HepG2 (cell line): ENCODE data around the gene ARHGAP35. TPM values are rescaled to one million over a fixed set of nuclear protein-coding genes. Genes with fewer than 3 reads are reported as not detected.

Experiments
- ATAC-seq: fragments of 200-7000 bp; cut with Tn5 transposase; 3 replicates; pipeline ENCODE4 v1.9.1; 2020; ENCODE audit warnings: mild to moderate bottlenecking, moderate library complexity
- BruUV-seq: library from RNA; stranded (reverse); fragments of 400-500 nt; replicated peaks from 2 replicates; lab custom pipeline; 2021; lab: Mats Ljungman, UMichigan
- CTCF ChIA-PET: fragments of 300-600 bp; formaldehyde crosslinking; extraction: SDS; loops from one replicate; lab custom pipeline; 2021; ENCODE audit warnings: low total read pairs, inconsistent platforms, low intra/inter-chr PET ratio; lab: Yijun Ruan, JAX
- POLR2A ChIA-PET: fragments of 350-600 bp; sonication (Branson Sonifier 250); formaldehyde crosslinking; loops from one replicate; lab custom pipeline; 2020; ENCODE audit warnings: antibody characterized with exemption, inconsistent platforms; lab: Yijun Ruan, JAX
- DNase-seq: peaks from one replicate; pipeline ENCODE4 v3.0.0-alpha.2; 2015; ENCODE audit warnings: low spot score
- FAIRE-seq: peaks from 3 replicates; lab custom pipeline; 2011; peaks lifted over from hg19 to GRCh38; lab: Jason Lieb, UNC
- H2AFZ ChIP-seq: one replicate; pipeline ENCODE4 v1.6.1; 2011; ENCODE audit warnings: low read length, inconsistent platforms
- H3K27ac ChIP-seq: fragments of 300-600 bp; 3 replicates; pipeline ENCODE4 v1.8.0; 2011; ENCODE audit warnings: mixed run types, mild to moderate bottlenecking, mixed read lengths, low read length, inconsistent platforms; ENCODE audit not compliant: insufficient read depth; ENCODE audit errors: extremely low read length
- H3K27me3 ChIP-seq, 2 experiments: fragments of 200-600 bp in 1 of 2; 2 replicates in 1 of 2; 3 replicates in 1 of 2; pipeline versions ENCODE4 v1.6.0 to v1.8.0; 2011; ENCODE audit warnings: low read length in 2 of 2, mild to moderate bottlenecking in 2 of 2, moderate library complexity in 2 of 2, inconsistent platforms in 1 of 2; ENCODE audit not compliant: insufficient read depth in 2 of 2, control insufficient read depth in 1 of 2
- H3K36me3 ChIP-seq, 2 experiments: fragments of 200-600 bp in 1 of 2; replicated peaks in 1 of 2; 2 replicates in 1 of 2; 3 replicates in 1 of 2; pipeline versions ENCODE4 v1.5.1 to v1.8.0; 2011; ENCODE audit warnings: low read length in 2 of 2, inconsistent platforms in 1 of 2; ENCODE audit not compliant: insufficient read depth in 2 of 2, control insufficient read depth in 1 of 2
- H3K4me1 ChIP-seq: 2 replicates; pipeline ENCODE4 v1.5.1; 2012; ENCODE audit warnings: low read length, inconsistent platforms; ENCODE audit not compliant: insufficient read depth
- H3K4me2 ChIP-seq: 2 replicates; pipeline ENCODE4 v1.6.0; 2011; ENCODE audit warnings: low read depth, low read length, inconsistent platforms
- H3K4me3 ChIP-seq, 3 experiments: fragments of 200-600 bp in 1 of 3; sonication (generic), shearing (Covaris generic) in 1 of 3; replicated peaks in 1 of 3; 2 replicates each; pipeline ENCODE4 v1.5.1; 2011 to 2016; ENCODE audit warnings: low read length in 3 of 3, inconsistent platforms in 2 of 3, low read depth in 2 of 3, mild to moderate bottlenecking in 2 of 3, control low read depth in 1 of 3, mixed read lengths in 1 of 3; ENCODE audit not compliant: insufficient read depth in 1 of 3
- H3K79me2 ChIP-seq: one replicate; pipeline ENCODE4 v1.6.1; 2011; ENCODE audit warnings: low read length, inconsistent platforms; ENCODE audit not compliant: insufficient read depth
- H3K9ac ChIP-seq: 2 replicates; pipeline ENCODE4 v1.6.0; 2011; ENCODE audit warnings: mild to moderate bottlenecking, low read depth, low read length, inconsistent platforms; ENCODE audit not compliant: insufficient read depth
- H3K9me3 ChIP-seq: 2 replicates; pipeline ENCODE4 v1.5.1; 2012; ENCODE audit warnings: mild to moderate bottlenecking, low read length
- H4K20me1 ChIP-seq: 2 replicates; pipeline ENCODE4 v1.6.0; 2011; ENCODE audit warnings: inconsistent platforms, mild to moderate bottlenecking, low read length, moderate library complexity; ENCODE audit not compliant: insufficient read depth
- DNMT1 ChIP-seq: sonication (generic); formaldehyde crosslinking; IDR thresholded peaks from 2 replicates; pipeline ENCODE4 v1.5.1; 2020; ENCODE audit warnings: mild to moderate bottlenecking, missing genetic modification reagents
- GABPA ChIP-seq, 2 experiments: IDR thresholded peaks; 2 replicates each; pipeline ENCODE4 v1.6.1; 2011 to 2016; ENCODE audit warnings: low read depth in 2 of 2, low read length in 1 of 2, missing biosample characterization in 1 of 2, missing genetic modification characterization in 1 of 2
- HNRNPLL ChIP-seq: fragments of 200-400 bp; formaldehyde crosslinking; IDR thresholded peaks from 2 replicates; pipeline ENCODE4 v1.6.1; 2017; ENCODE audit warnings: mild to moderate bottlenecking, low read depth, low read length; ENCODE audit not compliant: poor library complexity, severe bottlenecking
- KDM3A ChIP-seq: IDR thresholded peaks from 2 replicates; pipeline ENCODE4 v1.6.1; 2018; ENCODE audit warnings: low read depth, missing compliant biosample characterization
- MXD4 ChIP-seq: IDR thresholded peaks from 2 replicates; pipeline ENCODE4 v1.6.1; 2016; ENCODE audit warnings: mild to moderate bottlenecking, missing biosample characterization, missing genetic modification reagents
- ONECUT2 ChIP-seq: sonication (generic); formaldehyde crosslinking; IDR thresholded peaks from 2 replicates; pipeline ENCODE4 v1.4.0; 2020; ENCODE audit warnings: missing genetic modification reagents
- SMAD9 ChIP-seq: sonication (generic); formaldehyde crosslinking; IDR thresholded peaks from 2 replicates; pipeline ENCODE4 v1.5.1; 2020; ENCODE audit warnings: mild to moderate bottlenecking, missing genetic modification reagents
- TBP ChIP-seq: sonication (generic); formaldehyde crosslinking; IDR thresholded peaks from 2 replicates; pipeline ENCODE4 v1.5.0; 2020; ENCODE audit warnings: missing genetic modification reagents
- ZNF335 ChIP-seq: sonication (generic); formaldehyde crosslinking; IDR thresholded peaks from 2 replicates; pipeline ENCODE4 v1.4.0; 2020; ENCODE audit warnings: missing genetic modification reagents
- ZNF598 ChIP-seq: sonication (generic); formaldehyde crosslinking; IDR thresholded peaks from 2 replicates; pipeline ENCODE4 v1.5.1; 2020; ENCODE audit warnings: mild to moderate bottlenecking, missing genetic modification reagents, borderline replicate concordance
- ZNF800 ChIP-seq: sonication (generic); formaldehyde crosslinking; IDR thresholded peaks from 2 replicates; pipeline ENCODE4 v1.4.0; 2020; ENCODE audit warnings: missing genetic modification reagents
- ZSCAN22 ChIP-seq: sonication (generic); formaldehyde crosslinking; IDR thresholded peaks from 2 replicates; pipeline ENCODE4 v1.4.0; 2020; ENCODE audit warnings: mild to moderate bottlenecking, missing genetic modification reagents
- WGBS: methylation state at CpG from one replicate; pipeline ENCODE4 v1.1.6; 2017; ENCODE audit warnings: low lambda C conversion rate; 5-methylcytosine and 5-hydroxymethylcytosine counted together
- in situ Hi-C: cut with HindIII; loops from 2 replicates; pipeline ENCODE4 v1.10.0; 2017; ENCODE audit warnings: low pct_unique_long_range_greater_than_20kb; ENCODE audit not compliant: extremely low pct_ligation_motif_present
- intact Hi-C: fragments of 100-400 bp; cut with micrococcal nuclease; formaldehyde crosslinking; loops from one replicate; pipeline ENCODE4 v1.10.0; 2022; ENCODE audit not compliant: unreplicated experiment
- polyA plus RNA-seq, 8 experiments: library from polyadenylated mRNA; depleted of rRNA in 3 of 8; stranded (reverse) in 7 of 8; unstranded in 1 of 8; fragments of >200 nt; fragmentation: Illumina TruSeq in 4 of 8; extraction: Trizol in 4 of 8; gene quantifications; 2 replicates each; pipeline versions ENCODE4 v1.2.1 to v1.2.3, GENCODE V29; 2011 to 2016; ENCODE audit warnings: low read depth in 4 of 8, missing spikeins in 1 of 8, mixed read lengths in 1 of 8; ENCODE audit not compliant: insufficient read depth in 1 of 8
- total RNA-seq, 5 experiments: library from RNA; depleted of rRNA; stranded (reverse); fragments of >200 nt; fragmentation: Illumina TruSeq; extraction: Trizol; gene quantifications; 2 replicates each; pipeline ENCODE4 v1.2.3, GENCODE V29; 2016; ENCODE audit warnings: low read depth in 1 of 5
- TF ChIP-seq, protein P1 (sequence below): sonication (generic); formaldehyde crosslinking; IDR thresholded peaks from 2 replicates; pipeline ENCODE4 v1.5.0; 2020; ENCODE audit warnings: missing genetic modification reagents
- TF ChIP-seq, protein P2 (sequence below): sonication (generic); formaldehyde crosslinking; IDR thresholded peaks from 2 replicates; pipeline ENCODE4 v1.4.0; 2020; ENCODE audit warnings: mild to moderate bottlenecking, low read depth, missing genetic modification reagents

Gene ARHGAP35
- total and polyA plus RNA-seq, 2 of the 13 experiments (the other 11 are each of a cell fraction or from before 2014, with no cell fraction given), result 30.1 to 30.2 TPM

- peaks cover 23% of the 10 kb centered on the region for H3K4me1 ChIP-seq
- in situ Hi-C loops, result no loop called here
- POLR2A ChIA-PET, result no interaction called here
- TF ChIP-seq MXD4, result no peak
- TF ChIP-seq ZNF335, result no peak
- no peak for TF ChIP-seq ONECUT2 (CRISPR knock-in tag)
- no peak for TF ChIP-seq ZSCAN22 (CRISPR knock-in tag)
- no peak for TF ChIP-seq SMAD9 (CRISPR knock-in tag)
- no peak for TF ChIP-seq TBP (CRISPR knock-in tag)
- TF ChIP-seq ZNF598, result no peak
- TF ChIP-seq, protein P1, sequence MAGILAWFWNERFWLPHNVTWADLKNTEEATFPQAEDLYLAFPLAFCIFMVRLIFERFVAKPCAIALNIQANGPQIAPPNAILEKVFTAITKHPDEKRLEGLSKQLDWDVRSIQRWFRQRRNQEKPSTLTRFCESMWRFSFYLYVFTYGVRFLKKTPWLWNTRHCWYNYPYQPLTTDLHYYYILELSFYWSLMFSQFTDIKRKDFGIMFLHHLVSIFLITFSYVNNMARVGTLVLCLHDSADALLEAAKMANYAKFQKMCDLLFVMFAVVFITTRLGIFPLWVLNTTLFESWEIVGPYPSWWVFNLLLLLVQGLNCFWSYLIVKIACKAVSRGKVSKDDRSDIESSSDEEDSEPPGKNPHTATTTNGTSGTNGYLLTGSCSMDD (CRISPR knock-in tag), result no peak
- TF ChIP-seq, protein P2, sequence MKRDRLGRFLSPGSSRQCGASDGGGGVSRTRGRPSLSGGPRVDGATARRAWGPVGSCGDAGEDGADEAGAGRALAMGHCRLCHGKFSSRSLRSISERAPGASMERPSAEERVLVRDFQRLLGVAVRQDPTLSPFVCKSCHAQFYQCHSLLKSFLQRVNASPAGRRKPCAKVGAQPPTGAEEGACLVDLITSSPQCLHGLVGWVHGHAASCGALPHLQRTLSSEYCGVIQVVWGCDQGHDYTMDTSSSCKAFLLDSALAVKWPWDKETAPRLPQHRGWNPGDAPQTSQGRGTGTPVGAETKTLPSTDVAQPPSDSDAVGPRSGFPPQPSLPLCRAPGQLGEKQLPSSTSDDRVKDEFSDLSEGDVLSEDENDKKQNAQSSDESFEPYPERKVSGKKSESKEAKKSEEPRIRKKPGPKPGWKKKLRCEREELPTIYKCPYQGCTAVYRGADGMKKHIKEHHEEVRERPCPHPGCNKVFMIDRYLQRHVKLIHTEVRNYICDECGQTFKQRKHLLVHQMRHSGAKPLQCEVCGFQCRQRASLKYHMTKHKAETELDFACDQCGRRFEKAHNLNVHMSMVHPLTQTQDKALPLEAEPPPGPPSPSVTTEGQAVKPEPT, result no peak
- no peak for TF ChIP-seq ZNF800 (CRISPR knock-in tag)
- TF ChIP-seq DNMT1 (CRISPR knock-in tag), result no peak
- TF ChIP-seq KDM3A (CRISPR knock-in tag), result no peak
- TF ChIP-seq GABPA (IDR thresholded peaks at IDR 0.05; ENCODE audit: low read depth, low read length), result no peak
- TF ChIP-seq GABPA (CRISPR knock-in tag; IDR thresholded peaks at IDR 0.05; ENCODE audit: low read depth), result no peak
- no peak for TF ChIP-seq HNRNPLL
- H3K27ac ChIP-seq, result no peak overlapping the region
- H3K9me3 ChIP-seq, result no peaks in the 10 kb centered on the region
- H3K9ac ChIP-seq, result no peak overlapping the region
- intact Hi-C loops, result loop anchor here (5.0 kb wide), 1 partner anchor 63 kb away; no protein-coding TSS in a partner anchor
- H3K79me2 ChIP-seq, result no peaks in the 10 kb centered on the region
- peaks cover 8 to 19% of the 10 kb centered on the region in 2 experiments for H3K36me3 ChIP-seq
- BruUV-seq, result no TSS peak
- FAIRE-seq (no peak), ATAC-seq (no peak), DNase-seq (no peak)
- WGBS, result 93% methylated on average over 6 of the region's 6 CpGs
- no peaks in the 10 kb centered on the region for H3K27me3 ChIP-seq
- no peak overlapping the region for H2AFZ ChIP-seq
- 0 out of 2 replicates have a peak, but pooled peaks cover under 1% of the 10 kb centered on the region for H4K20me1 ChIP-seq
- no peak overlapping the region for H3K4me3 ChIP-seq
- no peak overlapping the region for H3K4me2 ChIP-seq
- CTCF ChIA-PET, result no interaction called here
Observed at GRCh38 chr19:46834984-46835383, 25.8 kb upstream of the ARHGAP35 start.
